GM12872 (cell line): ENCODE results near the gene EPSTI1.

Source experiments
- TF ChIP-seq, protein P1 (sequence below): IDR thresholded peaks from 3 replicates; pipeline ENCODE4 v1.5.1; 2011; ENCODE audit warnings: low read depth, mild to moderate bottlenecking, low read length, moderate library complexity; ENCODE audit not compliant: insufficient read depth

The EPSTI1 gene, protein sequence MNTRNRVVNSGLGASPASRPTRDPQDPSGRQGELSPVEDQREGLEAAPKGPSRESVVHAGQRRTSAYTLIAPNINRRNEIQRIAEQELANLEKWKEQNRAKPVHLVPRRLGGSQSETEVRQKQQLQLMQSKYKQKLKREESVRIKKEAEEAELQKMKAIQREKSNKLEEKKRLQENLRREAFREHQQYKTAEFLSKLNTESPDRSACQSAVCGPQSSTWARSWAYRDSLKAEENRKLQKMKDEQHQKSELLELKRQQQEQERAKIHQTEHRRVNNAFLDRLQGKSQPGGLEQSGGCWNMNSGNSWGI

DNA sequence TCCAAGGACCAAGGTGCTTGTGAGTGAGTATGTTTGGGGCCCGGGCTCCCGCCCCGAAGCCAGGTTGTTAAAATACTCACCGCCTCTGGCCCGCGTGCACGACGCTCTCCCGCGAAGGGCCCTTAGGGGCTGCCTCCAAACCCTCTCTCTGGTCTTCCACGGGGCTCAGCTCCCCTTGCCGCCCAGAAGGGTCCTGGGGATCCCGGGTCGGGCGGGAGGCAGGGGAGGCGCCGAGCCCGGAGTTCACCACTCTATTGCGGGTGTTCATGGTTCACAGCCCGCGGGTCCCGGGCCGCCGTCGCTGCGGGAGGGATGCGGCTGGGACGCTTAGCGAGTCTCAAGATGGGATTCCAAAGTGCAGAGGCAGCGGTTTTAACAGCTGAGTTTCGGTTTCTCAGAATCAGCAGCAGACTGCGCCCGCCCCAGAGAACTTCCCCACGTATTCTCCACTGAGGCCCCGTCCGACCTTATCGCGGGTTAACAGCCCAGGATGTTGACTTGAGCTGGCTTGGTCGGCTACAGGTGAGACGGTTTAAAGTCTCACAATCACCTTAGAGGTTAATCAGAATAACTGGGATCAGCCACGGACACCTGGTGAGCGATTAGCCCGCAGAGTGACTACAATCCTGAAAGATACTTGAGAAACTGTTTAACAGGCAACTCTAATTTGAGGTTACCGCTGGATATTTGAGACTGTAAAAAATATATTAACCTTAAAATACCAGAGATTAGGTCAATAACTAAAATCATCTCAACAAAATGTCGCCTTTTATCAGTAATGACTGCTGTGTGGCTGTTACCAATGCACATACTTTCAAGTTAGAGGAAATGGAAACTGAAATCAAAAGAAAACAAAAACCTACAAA is at the start of gene EPSTI1:
Gene EPSTI1, minus strand, starts transcription at position 344 of the 866 bp plus-strand sequence. Its CDS starts 76 bp downstream, at position 268.
- TF ChIP-seq, protein P1, sequence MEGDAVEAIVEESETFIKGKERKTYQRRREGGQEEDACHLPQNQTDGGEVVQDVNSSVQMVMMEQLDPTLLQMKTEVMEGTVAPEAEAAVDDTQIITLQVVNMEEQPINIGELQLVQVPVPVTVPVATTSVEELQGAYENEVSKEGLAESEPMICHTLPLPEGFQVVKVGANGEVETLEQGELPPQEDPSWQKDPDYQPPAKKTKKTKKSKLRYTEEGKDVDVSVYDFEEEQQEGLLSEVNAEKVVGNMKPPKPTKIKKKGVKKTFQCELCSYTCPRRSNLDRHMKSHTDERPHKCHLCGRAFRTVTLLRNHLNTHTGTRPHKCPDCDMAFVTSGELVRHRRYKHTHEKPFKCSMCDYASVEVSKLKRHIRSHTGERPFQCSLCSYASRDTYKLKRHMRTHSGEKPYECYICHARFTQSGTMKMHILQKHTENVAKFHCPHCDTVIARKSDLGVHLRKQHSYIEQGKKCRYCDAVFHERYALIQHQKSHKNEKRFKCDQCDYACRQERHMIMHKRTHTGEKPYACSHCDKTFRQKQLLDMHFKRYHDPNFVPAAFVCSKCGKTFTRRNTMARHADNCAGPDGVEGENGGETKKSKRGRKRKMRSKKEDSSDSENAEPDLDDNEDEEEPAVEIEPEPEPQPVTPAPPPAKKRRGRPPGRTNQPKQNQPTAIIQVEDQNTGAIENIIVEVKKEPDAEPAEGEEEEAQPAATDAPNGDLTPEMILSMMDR: no peak

DNA sequence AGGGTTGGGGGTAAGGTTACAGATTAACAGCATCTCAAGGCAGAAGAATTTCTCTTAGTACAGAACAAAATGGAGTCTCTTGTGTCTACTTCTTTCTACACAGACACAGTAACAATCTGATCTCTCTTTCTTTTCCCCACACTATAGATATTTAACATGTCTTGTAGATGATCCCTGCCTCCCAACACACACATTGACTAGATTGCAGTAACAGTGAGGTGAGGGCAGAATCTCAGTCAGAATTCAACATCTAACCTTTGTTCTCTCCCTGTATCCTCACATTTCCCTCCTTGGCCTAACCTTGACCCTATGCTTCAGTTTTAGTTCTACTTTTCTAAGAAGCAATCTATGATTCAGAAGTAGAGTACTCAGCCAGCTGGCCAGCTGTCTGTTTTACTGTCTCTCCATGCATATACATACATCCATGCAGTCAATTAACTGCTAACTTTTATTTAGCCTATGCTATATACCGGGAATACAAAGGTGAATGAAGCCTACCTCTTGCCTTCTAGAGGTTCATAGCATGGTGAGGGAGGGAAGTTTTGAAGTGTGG is 49.4 kb upstream of the EPSTI1 start:
- TF ChIP-seq, protein P1: no peak

DNA sequence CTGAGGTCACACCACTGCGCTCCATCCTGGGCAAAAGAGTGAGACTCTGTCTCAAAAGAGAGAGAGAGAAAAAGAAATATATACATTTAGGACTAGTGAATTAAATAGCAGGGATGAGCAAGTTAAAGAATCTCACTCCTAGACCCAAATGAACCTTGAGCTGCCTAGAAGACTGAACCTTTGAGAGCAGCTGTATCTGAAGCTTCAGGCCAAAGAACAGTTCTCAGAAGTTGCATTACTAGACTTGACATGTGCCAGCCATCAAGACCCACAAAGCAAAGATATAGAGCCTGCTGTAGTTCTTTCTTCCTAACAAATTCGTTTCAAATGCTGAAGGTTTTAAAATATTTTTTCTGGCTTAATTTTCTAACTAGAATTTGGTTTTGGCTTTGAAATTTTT is 47.9 kb upstream of the EPSTI1 start:
- TF ChIP-seq, protein P1: no peak

DNA sequence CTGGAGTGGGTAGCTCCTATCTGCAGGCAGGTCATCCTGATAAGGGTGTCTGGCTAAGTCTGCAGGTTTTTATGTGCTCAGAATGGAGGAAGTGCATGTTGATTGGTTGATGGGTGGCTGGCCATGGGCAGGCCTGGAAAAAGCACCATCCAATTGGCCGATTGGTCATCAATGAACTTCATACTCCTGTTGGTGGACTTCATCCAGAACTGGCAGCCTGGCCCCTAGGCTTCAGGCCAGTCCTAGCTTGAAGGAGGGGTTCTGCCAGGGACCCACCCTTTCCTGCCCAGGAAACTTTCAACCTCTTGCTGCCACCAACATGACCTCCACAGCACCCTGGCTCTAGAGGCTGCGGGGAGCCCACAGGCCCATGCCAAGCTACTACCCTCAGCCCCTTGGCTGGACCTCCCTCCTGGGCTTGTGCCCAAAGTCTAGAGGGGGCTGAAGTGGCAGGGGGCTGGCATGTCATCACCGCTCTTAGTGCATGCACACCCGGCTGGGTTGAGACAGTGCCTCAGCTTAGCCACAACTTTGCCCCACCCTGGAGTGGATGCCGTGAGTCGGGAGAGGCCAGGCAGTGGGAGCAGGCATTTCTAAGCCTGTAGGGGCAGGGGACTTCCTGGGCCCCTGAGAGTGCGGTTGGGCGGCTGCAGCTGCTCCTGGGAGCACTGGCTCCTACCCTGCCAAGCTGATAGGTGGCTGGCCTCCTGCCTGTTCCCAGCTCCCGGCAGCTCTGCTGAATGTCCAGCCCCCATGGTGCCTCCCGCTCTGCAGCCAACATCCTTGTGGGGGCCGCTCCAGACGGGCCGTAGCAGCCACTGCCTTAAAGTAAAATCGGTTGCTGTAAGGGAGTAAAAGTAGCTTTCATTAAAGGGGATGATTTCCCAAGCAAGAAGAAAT is 44.6 kb upstream of the EPSTI1 start:
- TF ChIP-seq, protein P1: no peak

DNA sequence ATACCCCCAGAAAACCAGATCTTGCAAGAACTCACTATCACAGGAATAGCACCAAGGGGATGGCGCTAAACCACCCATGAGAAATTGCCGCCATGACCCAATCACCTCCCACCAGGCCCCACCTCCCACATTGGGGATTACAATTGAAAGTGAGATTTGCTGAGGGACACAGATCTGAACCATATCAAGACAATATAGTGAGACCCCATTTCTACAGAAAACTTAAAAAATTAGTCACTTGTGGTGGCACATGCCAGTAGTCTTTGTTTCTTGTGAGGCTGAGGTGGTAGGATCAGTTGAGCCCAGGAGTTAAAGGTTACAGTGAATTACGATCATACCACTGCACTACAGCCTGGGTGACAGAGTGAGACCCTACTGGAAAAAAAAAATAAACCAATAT is 41.0 kb upstream of the EPSTI1 start:
- TF ChIP-seq, protein P1: no peak

DNA sequence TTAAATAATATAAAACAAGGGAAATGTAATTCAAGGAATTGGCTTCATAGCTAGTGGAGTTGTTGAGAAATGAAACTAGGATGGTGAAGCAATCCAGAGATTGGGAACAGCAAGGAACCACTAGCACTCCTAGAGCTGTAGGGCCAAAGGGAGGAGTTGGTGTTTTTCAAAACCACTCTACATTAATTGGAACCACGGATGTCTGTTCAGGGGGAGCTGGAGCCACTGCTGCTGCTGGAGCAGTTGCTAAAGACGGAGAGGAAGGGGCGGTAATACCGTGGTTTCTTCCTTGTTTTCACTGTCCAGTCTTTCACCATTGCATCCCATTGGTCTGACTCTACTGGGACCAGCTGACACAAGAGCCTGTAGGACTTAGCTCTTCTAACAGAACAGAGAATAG is 39.8 kb upstream of the EPSTI1 start:
- TF ChIP-seq, protein P1: no peak
